HL-60 (cell line): ENCODE data around the gene KDM4C.

Source experiments
- CTCF ChIP-seq: IDR thresholded peaks from one replicate; pipeline ENCODE4 v1.5.1; 2011; ENCODE audit warnings: low read length, control low read depth, inconsistent platforms; ENCODE audit not compliant: insufficient read depth
- GABPA ChIP-seq: IDR thresholded peaks from 2 replicates; pipeline ENCODE4 v1.6.1; 2012; ENCODE audit warnings: low read depth
- REST ChIP-seq: IDR thresholded peaks from 2 replicates; pipeline ENCODE4 v1.6.1; 2012; ENCODE audit warnings: low read depth; ENCODE audit not compliant: insufficient replicate concordance

- TF ChIP-seq CTCF (no peak), GABPA (no peak), REST (no peak)
Measured at GRCh38 chr9:6873857-6874256, 116.1 kb downstream of the KDM4C start.
